ENCODE data around the gene ACBD6.

Gene ACBD6

DNA sequence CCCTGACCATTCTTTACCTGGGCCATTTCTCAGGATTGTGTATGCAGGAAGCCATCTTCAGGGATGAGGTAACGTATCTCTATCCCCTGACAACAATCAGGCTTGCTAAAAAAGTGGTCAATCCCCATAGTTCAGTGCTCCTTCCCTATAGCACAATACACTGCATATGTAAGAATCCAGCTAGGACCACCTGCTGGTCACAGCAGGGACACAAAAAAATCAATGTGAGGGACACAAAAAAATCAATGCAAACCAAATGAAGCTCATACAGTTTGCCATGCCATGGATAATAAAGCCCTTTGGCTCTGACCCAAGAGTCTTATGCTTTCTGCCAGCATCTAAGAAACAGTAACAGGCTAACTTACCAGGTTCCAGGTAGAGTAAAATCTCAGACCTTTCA, 16.3 kb downstream of the ACBD6 start:
- TF ChIP-seq POLR2AphosphoS5 (IDR thresholded peaks at IDR 0.05; ENCODE audit: low read depth, low read length) (no peak), SIN3A (IDR thresholded peaks at IDR 0.05; ENCODE audit: borderline replicate concordance, insufficient read depth, low read length) (no peak), FOXP2 (optimal IDR thresholded peaks at IDR 0.05; ENCODE audit: borderline replicate concordance, extremely low read depth, extremely low read length, insufficient read depth) (no peak), TAF1 (IDR thresholded peaks at IDR 0.05; ENCODE audit: borderline replicate concordance, insufficient read depth, low read length) (no peak)
- TF ChIP-seq, protein P1, sequence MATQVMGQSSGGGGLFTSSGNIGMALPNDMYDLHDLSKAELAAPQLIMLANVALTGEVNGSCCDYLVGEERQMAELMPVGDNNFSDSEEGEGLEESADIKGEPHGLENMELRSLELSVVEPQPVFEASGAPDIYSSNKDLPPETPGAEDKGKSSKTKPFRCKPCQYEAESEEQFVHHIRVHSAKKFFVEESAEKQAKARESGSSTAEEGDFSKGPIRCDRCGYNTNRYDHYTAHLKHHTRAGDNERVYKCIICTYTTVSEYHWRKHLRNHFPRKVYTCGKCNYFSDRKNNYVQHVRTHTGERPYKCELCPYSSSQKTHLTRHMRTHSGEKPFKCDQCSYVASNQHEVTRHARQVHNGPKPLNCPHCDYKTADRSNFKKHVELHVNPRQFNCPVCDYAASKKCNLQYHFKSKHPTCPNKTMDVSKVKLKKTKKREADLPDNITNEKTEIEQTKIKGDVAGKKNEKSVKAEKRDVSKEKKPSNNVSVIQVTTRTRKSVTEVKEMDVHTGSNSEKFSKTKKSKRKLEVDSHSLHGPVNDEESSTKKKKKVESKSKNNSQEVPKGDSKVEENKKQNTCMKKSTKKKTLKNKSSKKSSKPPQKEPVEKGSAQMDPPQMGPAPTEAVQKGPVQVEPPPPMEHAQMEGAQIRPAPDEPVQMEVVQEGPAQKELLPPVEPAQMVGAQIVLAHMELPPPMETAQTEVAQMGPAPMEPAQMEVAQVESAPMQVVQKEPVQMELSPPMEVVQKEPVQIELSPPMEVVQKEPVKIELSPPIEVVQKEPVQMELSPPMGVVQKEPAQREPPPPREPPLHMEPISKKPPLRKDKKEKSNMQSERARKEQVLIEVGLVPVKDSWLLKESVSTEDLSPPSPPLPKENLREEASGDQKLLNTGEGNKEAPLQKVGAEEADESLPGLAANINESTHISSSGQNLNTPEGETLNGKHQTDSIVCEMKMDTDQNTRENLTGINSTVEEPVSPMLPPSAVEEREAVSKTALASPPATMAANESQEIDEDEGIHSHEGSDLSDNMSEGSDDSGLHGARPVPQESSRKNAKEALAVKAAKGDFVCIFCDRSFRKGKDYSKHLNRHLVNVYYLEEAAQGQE (IDR thresholded peaks at IDR 0.05; ENCODE audit: insufficient read depth in 1 of 2, low read depth in 2 of 2, low read length in 2 of 2): no peak

DNA sequence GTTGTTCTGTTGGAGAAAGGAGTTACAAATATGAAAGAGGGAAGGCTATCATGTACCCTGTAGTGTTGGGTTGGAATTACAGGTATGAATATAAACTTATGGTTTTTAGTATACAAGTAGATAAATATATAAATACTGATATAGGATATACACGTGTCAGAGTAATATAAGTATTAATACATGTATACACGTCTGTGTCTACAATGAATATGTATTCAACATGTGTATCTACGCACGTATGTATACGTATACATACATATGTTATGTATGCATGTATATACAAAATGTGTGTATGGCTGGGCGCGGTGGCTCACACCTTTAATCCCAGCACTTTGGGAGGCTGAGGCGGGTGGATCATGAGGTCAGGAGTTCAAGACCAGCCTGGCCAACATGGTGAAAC, 17.9 kb downstream of the ACBD6 start:
- TF ChIP-seq SIN3A (IDR thresholded peaks at IDR 0.05; ENCODE audit: borderline replicate concordance, insufficient read depth, low read length) (no peak), FOXP2 (optimal IDR thresholded peaks at IDR 0.05; ENCODE audit: borderline replicate concordance, extremely low read depth, extremely low read length, insufficient read depth) (no peak), TAF1 (IDR thresholded peaks at IDR 0.05; ENCODE audit: borderline replicate concordance, insufficient read depth, low read length) (no peak), POLR2AphosphoS5 (IDR thresholded peaks at IDR 0.05; ENCODE audit: low read depth, low read length) (no peak)
- TF ChIP-seq, protein P1 (IDR thresholded peaks at IDR 0.05; ENCODE audit: insufficient read depth in 1 of 2, low read depth in 2 of 2, low read length in 2 of 2): no peak

DNA sequence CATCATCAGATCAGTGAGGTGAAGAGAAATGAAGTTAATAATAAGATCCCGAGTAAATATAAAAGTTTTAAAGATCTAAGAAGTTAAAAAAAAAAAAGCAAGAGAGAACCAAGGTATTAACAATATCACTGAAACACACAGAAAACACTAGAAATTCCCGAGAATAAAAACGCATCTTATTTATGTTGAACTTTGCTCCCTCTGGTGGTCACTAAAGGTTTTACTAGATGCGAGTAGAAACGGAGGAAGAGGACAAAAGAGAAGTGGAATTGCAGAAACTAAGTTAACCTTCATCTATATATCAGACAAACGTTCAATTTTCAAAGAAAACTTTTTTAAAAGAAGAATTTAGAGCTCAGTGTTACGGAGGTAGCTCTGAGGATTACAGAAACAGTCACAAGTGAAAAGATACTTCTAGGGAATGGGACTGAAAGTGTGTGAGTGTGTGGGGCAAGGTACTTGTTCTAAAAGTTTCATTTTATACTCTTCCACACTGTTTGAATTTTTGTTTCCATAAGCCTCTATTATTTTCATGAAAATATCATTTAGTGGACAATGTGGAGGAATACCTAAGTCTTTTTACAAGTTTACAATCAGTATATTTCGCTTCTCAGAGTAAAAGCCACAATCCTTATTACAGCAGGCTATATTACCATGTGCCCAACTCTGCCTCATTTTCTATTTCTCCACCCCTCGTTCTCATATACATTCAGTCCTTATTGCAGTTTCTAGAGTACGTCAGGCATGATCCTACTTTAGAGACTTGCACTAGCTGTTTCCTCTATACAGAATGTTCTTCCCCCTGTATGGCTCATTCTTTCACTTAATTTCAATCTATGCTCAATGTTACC, 19.7 kb downstream of the ACBD6 start:
- TF ChIP-seq SIN3A (IDR thresholded peaks at IDR 0.05; ENCODE audit: borderline replicate concordance, insufficient read depth, low read length) (no peak), FOXP2 (optimal IDR thresholded peaks at IDR 0.05; ENCODE audit: borderline replicate concordance, extremely low read depth, extremely low read length, insufficient read depth) (no peak), POLR2AphosphoS5 (IDR thresholded peaks at IDR 0.05; ENCODE audit: low read depth, low read length) (no peak)
- TF ChIP-seq, protein P1 (IDR thresholded peaks at IDR 0.05; ENCODE audit: insufficient read depth in 1 of 2, low read depth in 2 of 2, low read length in 2 of 2): no peak

DNA sequence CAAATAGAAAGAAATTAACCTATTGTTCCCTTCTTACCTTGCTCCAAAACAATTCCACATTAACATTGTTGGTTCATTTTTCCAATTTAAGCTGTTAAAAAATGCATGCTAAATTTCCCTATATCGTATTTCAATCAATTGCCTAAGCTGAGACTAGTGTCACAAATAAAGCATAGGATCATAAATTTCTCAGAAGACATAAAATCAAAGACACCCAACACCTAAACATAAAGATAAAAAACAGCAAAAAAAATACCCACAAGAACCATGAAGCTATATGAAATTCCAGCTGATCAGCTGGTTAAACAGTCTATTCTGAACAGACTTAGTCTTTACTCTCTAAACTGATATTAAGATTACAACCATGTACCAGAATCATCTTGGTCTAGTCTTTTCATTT, 32.3 kb downstream of the ACBD6 start:
- TF ChIP-seq FOXP2 (optimal IDR thresholded peaks at IDR 0.05; ENCODE audit: borderline replicate concordance, extremely low read depth, extremely low read length, insufficient read depth): no peak
- TF ChIP-seq SIN3A (IDR thresholded peaks at IDR 0.05; ENCODE audit: borderline replicate concordance, insufficient read depth, low read length): no peak
- TF ChIP-seq POLR2AphosphoS5 (IDR thresholded peaks at IDR 0.05; ENCODE audit: low read depth, low read length): no peak
- TF ChIP-seq TAF1 (IDR thresholded peaks at IDR 0.05; ENCODE audit: borderline replicate concordance, insufficient read depth, low read length): no peak
- TF ChIP-seq, protein P1 (IDR thresholded peaks at IDR 0.05; ENCODE audit: insufficient read depth in 1 of 2, low read depth in 2 of 2, low read length in 2 of 2): no peak
